ENCODE measurements around the gene ATP6V1C2. TPM values are rescaled to one million over a fixed set of nuclear protein-coding genes. Genes with fewer than 3 reads are reported as not detected.
A peak's percentile ranks its signal among the peaks of the same experiment; 100 is the strongest.

ATP6V1C2 gene
- under 1 TPM in 1 of 3 donors, not detected in 2; 0.92 TPM for total RNA-seq
- total RNA-seq (2013) = 0.36 TPM

DNA sequence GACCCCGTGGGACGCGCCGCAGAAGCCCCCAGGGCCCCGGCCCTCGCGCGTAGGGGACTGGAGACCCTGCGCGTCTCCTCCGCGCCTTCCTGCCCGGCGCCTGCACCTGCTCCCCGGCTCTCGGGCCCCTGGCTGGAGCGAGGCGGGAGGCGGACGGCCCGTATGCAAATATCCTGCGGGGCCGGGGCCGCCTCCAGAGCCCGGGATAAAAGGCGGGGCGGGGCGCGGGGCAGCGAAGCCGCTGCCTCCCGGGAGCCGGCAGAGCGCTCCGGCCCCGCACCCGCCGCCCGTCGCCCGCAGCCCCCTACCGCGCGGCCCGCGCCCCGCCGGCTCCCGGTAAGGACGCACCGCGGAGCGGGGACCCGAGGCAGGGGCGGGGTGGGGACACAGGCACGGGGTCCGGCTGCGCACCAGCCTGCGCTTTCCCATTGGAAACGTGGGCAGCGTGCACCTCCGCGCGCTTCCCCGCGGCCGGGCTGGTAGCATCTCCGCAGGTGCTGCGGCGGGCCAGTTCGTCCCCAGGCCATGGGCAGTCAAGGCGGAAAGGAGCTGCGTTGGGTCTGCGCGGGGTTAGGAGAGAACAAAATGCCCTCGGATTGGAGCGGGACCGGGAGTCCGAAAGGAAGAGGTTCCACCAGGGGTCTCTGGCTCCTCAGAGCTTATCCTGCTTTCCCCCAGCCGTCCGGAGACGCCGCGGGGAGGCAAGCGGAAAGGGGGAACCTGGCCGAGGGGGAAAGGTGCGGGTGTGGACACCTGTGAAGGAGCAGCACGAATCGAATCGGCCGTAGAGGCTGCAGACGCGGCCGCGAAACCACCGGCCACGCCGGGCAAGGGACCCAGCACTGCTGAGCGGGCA, at the start of gene ATP6V1C2:
TSS of gene ATP6V1C2 (plus strand) at position 235 of the 856 bp plus-strand sequence. CDS start 1,220 bp downstream, outside the sequence.
- Mint-ChIP-seq H3K27ac (no peak within 1 kb of the TSS), H3K9me3 (no peaks in the 10 kb centered on the region), H3K4me3 (no peak within 1 kb of the TSS), H3K4me1 (no peaks in the 10 kb centered on the region), H3K36me3 (no peaks in the 10 kb centered on the region), H3K27me3 (ENCODE audit: low read depth in 2 of 2) (peaks cover 45 to 56% of the 10 kb centered on the region in 2 donors)
- WGBS (ENCODE audit: insufficient coverage) = under 1% methylated on average over 99 of the region's 99 CpGs
- no peaks in the 10 kb centered on the region for H3K9me3 ChIP-seq (ENCODE audit: control insufficient read depth, insufficient read depth, low read length)
- no peak for ATAC-seq
- H3K4me3 ChIP-seq (ENCODE audit: low read length) = peak within 1 kb of the TSS; percentile 4
- intact Hi-C loops (cut with micrococcal nuclease) = no loop called here
- TF ChIP-seq, protein P1, sequence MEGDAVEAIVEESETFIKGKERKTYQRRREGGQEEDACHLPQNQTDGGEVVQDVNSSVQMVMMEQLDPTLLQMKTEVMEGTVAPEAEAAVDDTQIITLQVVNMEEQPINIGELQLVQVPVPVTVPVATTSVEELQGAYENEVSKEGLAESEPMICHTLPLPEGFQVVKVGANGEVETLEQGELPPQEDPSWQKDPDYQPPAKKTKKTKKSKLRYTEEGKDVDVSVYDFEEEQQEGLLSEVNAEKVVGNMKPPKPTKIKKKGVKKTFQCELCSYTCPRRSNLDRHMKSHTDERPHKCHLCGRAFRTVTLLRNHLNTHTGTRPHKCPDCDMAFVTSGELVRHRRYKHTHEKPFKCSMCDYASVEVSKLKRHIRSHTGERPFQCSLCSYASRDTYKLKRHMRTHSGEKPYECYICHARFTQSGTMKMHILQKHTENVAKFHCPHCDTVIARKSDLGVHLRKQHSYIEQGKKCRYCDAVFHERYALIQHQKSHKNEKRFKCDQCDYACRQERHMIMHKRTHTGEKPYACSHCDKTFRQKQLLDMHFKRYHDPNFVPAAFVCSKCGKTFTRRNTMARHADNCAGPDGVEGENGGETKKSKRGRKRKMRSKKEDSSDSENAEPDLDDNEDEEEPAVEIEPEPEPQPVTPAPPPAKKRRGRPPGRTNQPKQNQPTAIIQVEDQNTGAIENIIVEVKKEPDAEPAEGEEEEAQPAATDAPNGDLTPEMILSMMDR (IDR thresholded peaks at IDR 0.05) = no peak
- DNase-seq = no peak
- H3K27ac ChIP-seq (ENCODE audit: low read length) = no peak within 1 kb of the TSS
- peaks cover 6% of the 10 kb centered on the region for H3K27me3 ChIP-seq (ENCODE audit: control insufficient read depth, insufficient read depth, low read length)
- H3K4me1 ChIP-seq (ENCODE audit: control insufficient read depth, insufficient read depth, low read length) = peaks cover 6% of the 10 kb centered on the region
- H3K36me3 ChIP-seq (ENCODE audit: control insufficient read depth, insufficient read depth, low read length) = no peaks in the 10 kb centered on the region

- no peaks in the 10 kb centered on the region for H3K27me3 Mint-ChIP-seq (ENCODE audit: low read depth in 2 of 2)
- WGBS (ENCODE audit: insufficient coverage) = 0% methylated on average over 1 of the region's 1 CpG
- DNase-seq = no peak
- Histone ChIP-seq H3K36me3 (ENCODE audit: control insufficient read depth, insufficient read depth, low read length) (peaks cover 20% of the 10 kb centered on the region), H3K9me3 (ENCODE audit: control insufficient read depth, insufficient read depth, low read length) (no peaks in the 10 kb centered on the region), H3K27ac (ENCODE audit: low read length) (no peak overlapping the region), H3K27me3 (ENCODE audit: control insufficient read depth, insufficient read depth, low read length) (no peaks in the 10 kb centered on the region), H3K4me1 (ENCODE audit: control insufficient read depth, insufficient read depth, low read length) (no peaks in the 10 kb centered on the region), H3K4me3 (ENCODE audit: low read length) (no peak overlapping the region)
- H3K4me1 Mint-ChIP-seq = peaks cover 5 to 15% of the 10 kb centered on the region in 2 donors
- intact Hi-C loops (cut with micrococcal nuclease) = no loop called here
- TF ChIP-seq, protein P1 (IDR thresholded peaks at IDR 0.05) = no peak
- H3K9me3 Mint-ChIP-seq = no peaks in the 10 kb centered on the region
- H3K36me3 Mint-ChIP-seq = no peaks in the 10 kb centered on the region
- peak overlapping the region in 1 of 2 donors; percentile 49 for H3K27ac Mint-ChIP-seq
- no peak for ATAC-seq
- no peak overlapping the region for H3K4me3 Mint-ChIP-seq
Measured at GRCh38 chr2:10675131-10675530, 46.3 kb upstream of the ATP6V1C2 start.

GRCh38 chr2:10678225-10678624, 43.2 kb upstream of the ATP6V1C2 start:
- H3K4me3 ChIP-seq (ENCODE audit: low read length) = no peak overlapping the region
- no peaks in the 10 kb centered on the region for H3K27me3 Mint-ChIP-seq (ENCODE audit: low read depth in 2 of 2)
- DNase-seq (no peak), ATAC-seq (no peak)
- H3K27ac ChIP-seq (ENCODE audit: low read length) = no peak overlapping the region
- peaks cover 5 to 15% of the 10 kb centered on the region in 2 donors for H3K4me1 Mint-ChIP-seq
- WGBS (ENCODE audit: insufficient coverage) = 100% methylated on average over 1 of the region's 1 CpG
- no peaks in the 10 kb centered on the region for H3K36me3 Mint-ChIP-seq
- TF ChIP-seq, protein P1 (IDR thresholded peaks at IDR 0.05) = no peak
- no peak overlapping the region for H3K4me3 Mint-ChIP-seq
- H3K27me3 ChIP-seq (ENCODE audit: control insufficient read depth, insufficient read depth, low read length) = no peaks in the 10 kb centered on the region
- peaks cover 28% of the 10 kb centered on the region for H3K36me3 ChIP-seq (ENCODE audit: control insufficient read depth, insufficient read depth, low read length)
- H3K27ac Mint-ChIP-seq = no peak overlapping the region
- H3K4me1 ChIP-seq (ENCODE audit: control insufficient read depth, insufficient read depth, low read length) = no peaks in the 10 kb centered on the region
- intact Hi-C loops (cut with micrococcal nuclease) = no loop called here
- H3K9me3 Mint-ChIP-seq = no peaks in the 10 kb centered on the region
- H3K9me3 ChIP-seq (ENCODE audit: control insufficient read depth, insufficient read depth, low read length) = no peaks in the 10 kb centered on the region

Measured in natural killer cell (primary cell).